Stimulated activated naive CD8-positive, alpha-beta T cell treated with anti-CD3 and anti-CD28 coated beads, Interleukin-15, Interleukin-2, amounts not matched to agents 100 ng/mL and 50 ng/mL, for 24 hours (primary cell): ENCODE data around the gene ZDHHC20.

Experiments used
- H3K27ac Mint-ChIP-seq: one replicate; pipeline ENCODE4 v1.8.0; 2021; ENCODE audit warnings: mild to moderate bottlenecking, mixed read lengths
- H3K27me3 Mint-ChIP-seq: one replicate; pipeline ENCODE4 v1.8.0; 2021; ENCODE audit warnings: mixed read lengths
- H3K36me3 Mint-ChIP-seq: one replicate; pipeline ENCODE4 v1.8.0; 2021; ENCODE audit warnings: low read depth, mixed read lengths
- H3K4me1 Mint-ChIP-seq: one replicate; pipeline ENCODE4 v1.8.0; 2021; ENCODE audit warnings: low read depth, mixed read lengths
- H3K4me3 Mint-ChIP-seq: one replicate; pipeline ENCODE4 v1.8.0; 2021; ENCODE audit warnings: mild to moderate bottlenecking, mixed read lengths
- H3K9me3 Mint-ChIP-seq: one replicate; pipeline ENCODE4 v1.8.0; 2021; ENCODE audit warnings: mixed read lengths

Gene ZDHHC20

GRCh38 chr13:21458813-21459701, at the start of gene ZDHHC20:
Gene ZDHHC20 (minus strand): TSS chr13:21459303. CDS start chr13:21459171, 132 bp downstream.
- Mint-ChIP-seq H3K36me3 (peaks cover 11% of the 10 kb centered on the region), H3K4me1 (peaks cover 36% of the 10 kb centered on the region), H3K9me3 (peaks cover 5% of the 10 kb centered on the region), H3K27ac (peak within 1 kb of the TSS; percentile 77), H3K27me3 (no peaks in the 10 kb centered on the region), H3K4me3 (peak within 1 kb of the TSS; percentile 94)

- Mint-ChIP-seq H3K9me3 (no peaks in the 10 kb centered on the region), H3K36me3 (peaks cover 45% of the 10 kb centered on the region), H3K27me3 (no peaks in the 10 kb centered on the region), H3K4me1 (no peaks in the 10 kb centered on the region), H3K27ac (no peak overlapping the region), H3K4me3 (no peak overlapping the region)
These were observed 45.3 kb upstream of the ZDHHC20 start for GRCh38 chr13:21504379-21504778.

GRCh38 chr13:21501686-21502085, 42.6 kb upstream of the ZDHHC20 start:
- H3K36me3 Mint-ChIP-seq, result peaks cover 44% of the 10 kb centered on the region
- H3K27me3 Mint-ChIP-seq, result no peaks in the 10 kb centered on the region
- H3K9me3 Mint-ChIP-seq, result no peaks in the 10 kb centered on the region
- no peak overlapping the region for H3K27ac Mint-ChIP-seq
- no peak overlapping the region for H3K4me3 Mint-ChIP-seq
- no peaks in the 10 kb centered on the region for H3K4me1 Mint-ChIP-seq

- Mint-ChIP-seq H3K4me1 (no peaks in the 10 kb centered on the region), H3K36me3 (peaks cover 28% of the 10 kb centered on the region), H3K27ac (no peak overlapping the region), H3K9me3 (peaks cover 19% of the 10 kb centered on the region), H3K27me3 (peaks cover 2% of the 10 kb centered on the region), H3K4me3 (no peak overlapping the region)
These were observed 27.2 kb upstream of the ZDHHC20 start for GRCh38 chr13:21486322-21486721.

GRCh38 chr13:21483748-21484147, 24.6 kb upstream of the ZDHHC20 start:
- Mint-ChIP-seq H3K4me3 (no peak overlapping the region), H3K27ac (no peak overlapping the region), H3K9me3 (peaks cover 6% of the 10 kb centered on the region), H3K27me3 (peaks cover 13% of the 10 kb centered on the region), H3K4me1 (peaks cover 2% of the 10 kb centered on the region), H3K36me3 (peaks cover 12% of the 10 kb centered on the region)

- Mint-ChIP-seq H3K36me3 (peaks cover 5% of the 10 kb centered on the region), H3K9me3 (peaks cover 5% of the 10 kb centered on the region), H3K4me3 (no peak overlapping the region), H3K27ac (no peak overlapping the region), H3K4me1 (peaks cover 10% of the 10 kb centered on the region), H3K27me3 (peaks cover 13% of the 10 kb centered on the region)
These were observed 22.3 kb upstream of the ZDHHC20 start for GRCh38 chr13:21481359-21481758.

GRCh38 chr13:21478881-21479808, 20.0 kb upstream of the ZDHHC20 start:
- Mint-ChIP-seq H3K27me3 (peaks cover 13% of the 10 kb centered on the region), H3K9me3 (no peaks in the 10 kb centered on the region), H3K36me3 (no peaks in the 10 kb centered on the region), H3K27ac (no peak overlapping the region), H3K4me3 (peak overlapping the region; percentile 21), H3K4me1 (peaks cover 10% of the 10 kb centered on the region)

GRCh38 chr13:21476893-21477472, 17.9 kb upstream of the ZDHHC20 start:
- H3K9me3 Mint-ChIP-seq, result no peaks in the 10 kb centered on the region

GRCh38 chr13:21475115-21475514, 16.0 kb upstream of the ZDHHC20 start:
- peaks cover 10% of the 10 kb centered on the region for H3K4me1 Mint-ChIP-seq
- H3K27ac Mint-ChIP-seq, result no peak overlapping the region
- no peak overlapping the region for H3K4me3 Mint-ChIP-seq
- peaks cover 7% of the 10 kb centered on the region for H3K27me3 Mint-ChIP-seq
- H3K36me3 Mint-ChIP-seq, result no peaks in the 10 kb centered on the region
- H3K9me3 Mint-ChIP-seq, result peaks cover 4% of the 10 kb centered on the region

More at GRCh38 chr13:21476893-21477472, 17.9 kb upstream of the ZDHHC20 start:
- peak overlapping the region; percentile 68 for H3K27ac Mint-ChIP-seq
- no peaks in the 10 kb centered on the region for H3K36me3 Mint-ChIP-seq
- H3K27me3 Mint-ChIP-seq, result peaks cover 13% of the 10 kb centered on the region
- peaks cover 10% of the 10 kb centered on the region for H3K4me1 Mint-ChIP-seq
- peak overlapping the region; percentile 84 for H3K4me3 Mint-ChIP-seq

GRCh38 chr13:21470785-21471184, 11.7 kb upstream of the ZDHHC20 start:
- Mint-ChIP-seq H3K27ac (no peak overlapping the region), H3K4me3 (no peak overlapping the region), H3K4me1 (no peaks in the 10 kb centered on the region), H3K27me3 (no peaks in the 10 kb centered on the region), H3K36me3 (no peaks in the 10 kb centered on the region), H3K9me3 (peaks cover 7% of the 10 kb centered on the region)

GRCh38 chr13:21466527-21466926, 7.4 kb upstream of the ZDHHC20 start:
- Mint-ChIP-seq H3K27me3 (no peaks in the 10 kb centered on the region), H3K9me3 (peaks cover 5% of the 10 kb centered on the region), H3K4me3 (no peak overlapping the region), H3K36me3 (no peaks in the 10 kb centered on the region), H3K4me1 (no peaks in the 10 kb centered on the region), H3K27ac (no peak overlapping the region)

- peaks cover 4% of the 10 kb centered on the region for H3K9me3 Mint-ChIP-seq
- H3K36me3 Mint-ChIP-seq, result no peaks in the 10 kb centered on the region
- no peaks in the 10 kb centered on the region for H3K4me1 Mint-ChIP-seq
- H3K4me3 Mint-ChIP-seq, result no peak overlapping the region
- H3K27ac Mint-ChIP-seq, result no peak overlapping the region
- H3K27me3 Mint-ChIP-seq, result no peaks in the 10 kb centered on the region
These were observed 6.6 kb upstream of the ZDHHC20 start for GRCh38 chr13:21465710-21466160.

- peaks cover 5% of the 10 kb centered on the region for H3K4me1 Mint-ChIP-seq
- no peak overlapping the region for H3K4me3 Mint-ChIP-seq
- no peaks in the 10 kb centered on the region for H3K27me3 Mint-ChIP-seq
- H3K36me3 Mint-ChIP-seq, result no peaks in the 10 kb centered on the region
- no peak overlapping the region for H3K27ac Mint-ChIP-seq
- no peaks in the 10 kb centered on the region for H3K9me3 Mint-ChIP-seq
These were observed 4.3 kb upstream of the ZDHHC20 start for GRCh38 chr13:21463424-21463823.

- Mint-ChIP-seq H3K4me3 (no peak overlapping the region), H3K36me3 (no peaks in the 10 kb centered on the region), H3K9me3 (no peaks in the 10 kb centered on the region), H3K27ac (no peak overlapping the region), H3K27me3 (no peaks in the 10 kb centered on the region), H3K4me1 (peaks cover 24% of the 10 kb centered on the region)
These were observed 2.0 kb upstream of the ZDHHC20 start for GRCh38 chr13:21461131-21461530.
